OCI-LY7 (cell line): ENCODE data around the gene MYL4. TPM values are rescaled to one million over a fixed set of nuclear protein-coding genes. Genes with fewer than 3 reads are reported as not detected.
A peak's percentile ranks its signal among the peaks of the same experiment; 100 is the strongest.

Experiments used
- BruUV-seq: library from RNA; stranded (reverse); fragments of 400-500 nt; replicated peaks from 2 replicates; lab custom pipeline; 2021; lab: Mats Ljungman, UMichigan
- CTCF ChIA-PET: fragments of 300-600 bp; sonication (Branson Sonifier 250); formaldehyde crosslinking; loops from one replicate; lab custom pipeline; 2022; ENCODE audit warnings: antibody characterized with exemption; ENCODE audit not compliant: unreplicated experiment; lab: Charles Lee
- POLR2A ChIA-PET: fragments of 300-600 bp; sonication (Branson Sonifier 250); formaldehyde crosslinking; loops from one replicate; lab custom pipeline; 2022; ENCODE audit warnings: antibody characterized with exemption; lab: Charles Lee
- DNase-seq: peaks from one replicate; pipeline ENCODE4 v3.0.0-alpha.2; 2015; ENCODE audit warnings: low spot score
- H2AFZ ChIP-seq: fragments of 200-600 bp; sonication (generic), shearing (Covaris generic); 2 replicates; pipeline ENCODE4 v1.6.1; 2014; ENCODE audit warnings: mild to moderate bottlenecking, antibody characterized with exemption, low read length, moderate library complexity
- H3K27ac ChIP-seq: fragments of 200-600 bp; sonication (generic); 2 replicates; pipeline ENCODE4 v1.5.1; 2014; ENCODE audit warnings: mixed run types, low read depth, mild to moderate bottlenecking, moderate library complexity, low read length, inconsistent platforms; ENCODE audit not compliant: poor library complexity, severe bottlenecking
- H3K36me3 ChIP-seq: fragments of 200-600 bp; sonication (generic); 2 replicates; pipeline ENCODE4 v1.6.1; 2014; ENCODE audit warnings: mild to moderate bottlenecking, antibody characterized with exemption, low read length, moderate library complexity, mixed read lengths; ENCODE audit not compliant: insufficient read depth
- H3K4me1 ChIP-seq: fragments of 200-600 bp; sonication (generic); 2 replicates; pipeline ENCODE4 v1.5.1; 2014; ENCODE audit warnings: mild to moderate bottlenecking, low read length; ENCODE audit not compliant: insufficient read depth, poor library complexity, severe bottlenecking
- H3K4me2 ChIP-seq: fragments of 200-600 bp; sonication (generic); 2 replicates; pipeline ENCODE4 v1.6.1; 2014; ENCODE audit warnings: mild to moderate bottlenecking, low read length
- H3K4me3 ChIP-seq: fragments of 200-600 bp; sonication (generic); 2 replicates; pipeline ENCODE4 v1.5.1; 2014; ENCODE audit warnings: mild to moderate bottlenecking, low read depth, low read length; ENCODE audit not compliant: poor library complexity, severe bottlenecking
- H3K79me2 ChIP-seq: fragments of 200-600 bp; sonication (generic); 2 replicates; pipeline ENCODE4 v1.6.1; 2016; ENCODE audit warnings: low read depth, mild to moderate bottlenecking, low read length, moderate library complexity, mixed read lengths; ENCODE audit not compliant: insufficient read depth
- H3K9me2 ChIP-seq: fragments of 200-600 bp; sonication (generic); 2 replicates; pipeline ENCODE4 v1.6.1; 2016; ENCODE audit warnings: mild to moderate bottlenecking, low read length, mixed read lengths; ENCODE audit not compliant: insufficient read depth
- H3K9me3 ChIP-seq: fragments of 200-600 bp; sonication (generic); 2 replicates; pipeline ENCODE4 v1.6.1; 2014; ENCODE audit warnings: mild to moderate bottlenecking, mixed run types, low read length, mixed read lengths
- H4K20me1 ChIP-seq: fragments of 200-600 bp; sonication (generic); 2 replicates; pipeline ENCODE4 v1.6.1; 2014; ENCODE audit warnings: mild to moderate bottlenecking, antibody characterized with exemption, low read length, moderate library complexity, mixed read lengths; ENCODE audit not compliant: insufficient read depth
- CTCF ChIP-seq: fragments of 200-600 bp; sonication (generic); conservative IDR thresholded peaks from 2 replicates; pipeline ENCODE4 v1.5.1; 2014; ENCODE audit warnings: mild to moderate bottlenecking, antibody characterized with exemption, low read length, moderate library complexity, mixed read lengths
- EZH2phosphoT487 ChIP-seq: fragments of 200-600 bp; sonication (generic); IDR thresholded peaks from 2 replicates; pipeline ENCODE4 v1.6.1; 2018; ENCODE audit warnings: low read depth, borderline replicate concordance, mild to moderate bottlenecking, mixed run types, antibody characterized with exemption, low read length, moderate library complexity, mixed read lengths
- intact Hi-C: fragments of 100-400 bp; cut with micrococcal nuclease; formaldehyde crosslinking; loops from one replicate; pipeline ENCODE4 v1.10.0; 2022; ENCODE audit not compliant: unreplicated experiment
- total RNA-seq, 2 experiments: library from RNA; depleted of rRNA in 1 of 2; stranded (reverse); fragments of >200 nt in 1 of 2; shearing (Covaris generic) in 1 of 2; gene quantifications; 2 replicates each; pipeline ENCODE4 v1.2.3, GENCODE V29; 2014 to 2022

The MYL4 gene
- total RNA-seq, 2 experiments from 2014 or later = 0.67 to 2.1 TPM

- BruUV-seq = no TSS peak
- no peak overlapping the region for H3K4me3 ChIP-seq
- ChIA-PET POLR2A (interaction anchor here (0.6 to 8.7 kb wide), 2 partner anchors 16 to 48 kb away, joined by 3 to 114 read pairs; partner anchors contain the start of gene CDC27), CTCF (interaction anchor here (0.6 to 1.2 kb wide), 2 partner anchors 9 to 121 kb away, joined by 3 read pairs; no protein-coding TSS in a partner anchor)
- TF ChIP-seq EZH2phosphoT487 (no peak), CTCF (no peak)
- intact Hi-C loops = no loop called here
- H3K4me2 ChIP-seq = no peak overlapping the region
- H3K79me2 ChIP-seq = no peaks in the 10 kb centered on the region
- H3K9me3 ChIP-seq = no peaks in the 10 kb centered on the region
- H3K9me2 ChIP-seq = no peaks in the 10 kb centered on the region
- DNase-seq = no peak
- H3K27ac ChIP-seq = no peak overlapping the region
- H2AFZ ChIP-seq = no peak overlapping the region
- no peaks in the 10 kb centered on the region for H3K36me3 ChIP-seq
- no peaks in the 10 kb centered on the region for H4K20me1 ChIP-seq
- peaks cover 59% of the 10 kb centered on the region for H3K4me1 ChIP-seq
These were observed 957 bp downstream of the MYL4 start for GRCh38 chr17:47210105-47210504.

GRCh38 chr17:47210779-47211178, 1.6 kb downstream of the MYL4 start:
- no peaks in the 10 kb centered on the region for H3K9me2 ChIP-seq
- intact Hi-C loops = no loop called here
- no peak overlapping the region for H3K4me2 ChIP-seq
- DNase-seq = no peak
- H3K4me1 ChIP-seq = peaks cover 52% of the 10 kb centered on the region
- no peaks in the 10 kb centered on the region for H3K9me3 ChIP-seq
- no peak overlapping the region for H2AFZ ChIP-seq
- TF ChIP-seq EZH2phosphoT487 (no peak), CTCF (no peak)
- POLR2A ChIA-PET = interaction anchor here (0.6 to 8.7 kb wide), 3 partner anchors 17 to 49 kb away, joined by 3 to 114 read pairs (median 4); partner anchors contain the start of gene CDC27
- H3K36me3 ChIP-seq = no peaks in the 10 kb centered on the region
- H3K79me2 ChIP-seq = no peaks in the 10 kb centered on the region
- CTCF ChIA-PET = interaction anchor here (0.6 kb wide), 1 partner anchor 121 kb away, joined by 3 read pairs; no protein-coding TSS in a partner anchor
- no peaks in the 10 kb centered on the region for H4K20me1 ChIP-seq
- H3K27ac ChIP-seq = no peak overlapping the region
- H3K4me3 ChIP-seq = no peak overlapping the region
- BruUV-seq = no TSS peak

GRCh38 chr17:47212458-47212857, 3.3 kb downstream of the MYL4 start:
- no peaks in the 10 kb centered on the region for H3K9me3 ChIP-seq
- DNase-seq = no peak
- H3K4me3 ChIP-seq = no peak overlapping the region
- ChIA-PET CTCF (no interaction called here), POLR2A (no interaction called here)
- BruUV-seq = no TSS peak
- peaks cover 35% of the 10 kb centered on the region for H3K4me1 ChIP-seq
- no peaks in the 10 kb centered on the region for H3K36me3 ChIP-seq
- H3K9me2 ChIP-seq = no peaks in the 10 kb centered on the region
- no peaks in the 10 kb centered on the region for H3K79me2 ChIP-seq
- peak overlapping the region; percentile 74; the same call in 1 of the 2 replicates for H2AFZ ChIP-seq
- H3K27ac ChIP-seq = no peak overlapping the region
- intact Hi-C loops = no loop called here
- no peak for TF ChIP-seq CTCF
- TF ChIP-seq EZH2phosphoT487 = no peak
- H3K4me2 ChIP-seq = peak overlapping the region; percentile 34
- H4K20me1 ChIP-seq = no peaks in the 10 kb centered on the region
